ENCODE data around the gene IQCB1. TPM values are rescaled to one million over a fixed set of nuclear protein-coding genes. Genes with fewer than 3 reads are reported as not detected.

IQCB1 gene
- total and polyA plus RNA-seq, 10 of the 15 experiments (the other 5 are each of a cell fraction or from before 2014, with no cell fraction given) = 36.0 to 69.4 (median 48.9) TPM

DNA sequence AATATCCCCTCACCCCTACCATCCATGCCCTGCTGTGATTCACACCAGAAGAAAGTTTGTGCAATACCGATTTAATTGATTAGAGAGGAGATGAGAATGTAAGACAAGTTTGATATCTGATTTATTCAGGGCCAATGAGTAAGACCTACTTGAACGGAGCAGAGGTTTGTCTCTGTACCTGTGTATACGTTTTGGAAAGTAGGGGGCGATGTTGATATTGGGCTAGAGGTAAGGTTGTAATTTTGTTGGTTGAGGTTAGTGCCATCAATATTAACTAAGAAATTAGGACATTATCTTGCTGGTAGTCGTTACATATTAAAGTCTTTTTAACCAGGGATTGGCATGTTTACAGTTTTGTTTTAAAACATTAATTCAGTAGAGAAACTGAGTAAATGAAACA, 20.7 kb upstream of the IQCB1 start:
- H3K4me1 ChIP-seq (ENCODE audit: control insufficient read depth, insufficient read depth, low read length) = no peaks in the 10 kb centered on the region
- H4K20me1 ChIP-seq (ENCODE audit: control insufficient read depth, insufficient read depth) = no peaks in the 10 kb centered on the region
- peaks cover 1% of the 10 kb centered on the region; the same call in 1 of the 3 replicates for H3K9me3 ChIP-seq (replicated peaks; ENCODE audit: control insufficient read depth, insufficient read depth, low read length)
- in situ Hi-C loops (cut with MboI) = loop anchor here (5.0 kb wide), 1 partner anchor 663 kb away; no protein-coding TSS in a partner anchor
- ChIA-PET POLR2A (no interaction called here), SMC1A (ENCODE audit: uncharacterized antibody, unreplicated experiment) (no interaction called here), CTCF (no interaction called here), RAD21 (ENCODE audit: unreplicated experiment) (no interaction called here)
- no peak for FAIRE-seq
- no peaks in the 10 kb centered on the region for H3K27me3 ChIP-seq (replicated peaks in 1 of 2; ENCODE audit: control insufficient read depth in 2 of 2, insufficient read depth in 2 of 2, low read length in 1 of 2)
- WGBS (ENCODE audit: insufficient coverage, insufficient replicate concordance, low lambda C conversion rate, missing lambda C conversion rate) = 67% methylated on average over 5 of the region's 5 CpGs
- TF ChIP-seq CEBPB (IDR thresholded peaks at IDR 0.05; ENCODE audit: borderline replicate concordance in 1 of 2, low read depth in 2 of 2, low read length in 2 of 2) = no peak
- TF ChIP-seq, protein P1, sequence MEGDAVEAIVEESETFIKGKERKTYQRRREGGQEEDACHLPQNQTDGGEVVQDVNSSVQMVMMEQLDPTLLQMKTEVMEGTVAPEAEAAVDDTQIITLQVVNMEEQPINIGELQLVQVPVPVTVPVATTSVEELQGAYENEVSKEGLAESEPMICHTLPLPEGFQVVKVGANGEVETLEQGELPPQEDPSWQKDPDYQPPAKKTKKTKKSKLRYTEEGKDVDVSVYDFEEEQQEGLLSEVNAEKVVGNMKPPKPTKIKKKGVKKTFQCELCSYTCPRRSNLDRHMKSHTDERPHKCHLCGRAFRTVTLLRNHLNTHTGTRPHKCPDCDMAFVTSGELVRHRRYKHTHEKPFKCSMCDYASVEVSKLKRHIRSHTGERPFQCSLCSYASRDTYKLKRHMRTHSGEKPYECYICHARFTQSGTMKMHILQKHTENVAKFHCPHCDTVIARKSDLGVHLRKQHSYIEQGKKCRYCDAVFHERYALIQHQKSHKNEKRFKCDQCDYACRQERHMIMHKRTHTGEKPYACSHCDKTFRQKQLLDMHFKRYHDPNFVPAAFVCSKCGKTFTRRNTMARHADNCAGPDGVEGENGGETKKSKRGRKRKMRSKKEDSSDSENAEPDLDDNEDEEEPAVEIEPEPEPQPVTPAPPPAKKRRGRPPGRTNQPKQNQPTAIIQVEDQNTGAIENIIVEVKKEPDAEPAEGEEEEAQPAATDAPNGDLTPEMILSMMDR (IDR thresholded peaks at IDR 0.05 in 2 of 3, conservative IDR thresholded peaks at IDR 0.05 in 1 of 3; ENCODE audit: control insufficient read depth in 2 of 3, extremely low read depth in 1 of 3, insufficient read depth in 1 of 3, low read depth in 3 of 3, low read length in 3 of 3) = peak in 2 of 3 experiments; percentile 26 to 29; a peak in 3 of 6 replicates
- peak; percentile 45; the same call in 1 of the 2 replicates for TF ChIP-seq RAD21 (IDR thresholded peaks at IDR 0.05; ENCODE audit: insufficient read depth, low read depth, low read length)
- peaks cover 2% of the 10 kb centered on the region for H3K79me2 ChIP-seq (ENCODE audit: control insufficient read depth, insufficient read depth, low read length)
- H3K4me2 ChIP-seq (ENCODE audit: control insufficient read depth, insufficient read depth) = no peak overlapping the region
- no peak overlapping the region for H2AFZ ChIP-seq (ENCODE audit: control insufficient read depth, low read depth, low read length)
- H3K36me3 ChIP-seq (ENCODE audit: control insufficient read depth in 2 of 2, insufficient read depth in 2 of 2, low read length in 1 of 2) = peaks cover 1 to 25% of the 10 kb centered on the region in 2 experiments
- intact Hi-C loops (cut with micrococcal nuclease; ENCODE audit: unreplicated experiment) = no loop called here
- no peak overlapping the region for H3K27ac ChIP-seq (ENCODE audit: control insufficient read depth, insufficient read depth)
- BruUV-seq (replicated peaks) = no TSS peak
- DNase-seq (ENCODE audit: low read depth, low spot score) = no peak
- ATAC-seq = peak; percentile 52; the same call in 1 of the 3 replicates
- H3K4me3 ChIP-seq = no peak overlapping the region
- H3K9ac ChIP-seq (ENCODE audit: control insufficient read depth, insufficient read depth, low read length) = no peak overlapping the region

DNA sequence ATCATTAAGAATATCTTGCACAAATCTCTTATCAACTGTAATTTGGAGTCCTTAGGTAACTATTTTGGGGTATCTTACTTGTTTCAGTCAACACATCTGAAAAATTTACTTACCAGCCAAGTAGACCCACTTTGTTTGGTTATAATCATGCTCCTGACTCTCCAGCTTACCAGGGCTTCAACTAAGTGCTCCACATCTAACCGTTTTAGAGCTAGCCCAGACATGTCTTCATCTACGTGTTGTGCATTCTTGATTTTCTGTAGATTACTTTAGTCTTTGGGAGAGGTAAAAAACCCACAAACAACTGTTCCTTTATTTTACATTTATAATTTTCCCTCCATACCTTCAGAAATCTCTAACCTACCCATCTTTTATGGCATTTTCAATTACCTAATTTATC, 17.4 kb upstream of the IQCB1 start:
- peak; percentile 24; the same call in 1 of the 3 replicates for ATAC-seq
- no peaks in the 10 kb centered on the region for H3K4me1 ChIP-seq (ENCODE audit: control insufficient read depth, insufficient read depth, low read length)
- no peak for FAIRE-seq
- DNase-seq (ENCODE audit: low read depth, low spot score) = no peak
- ChIA-PET CTCF (no interaction called here), RAD21 (ENCODE audit: unreplicated experiment) (interaction anchor here (0.8 to 1.1 kb wide), 2 partner anchors 259 to 305 kb away, joined by 3 read pairs; no protein-coding TSS in a partner anchor), SMC1A (ENCODE audit: uncharacterized antibody, unreplicated experiment) (interaction anchor here (0.6 to 2.2 kb wide), 4 partner anchors 9 to 306 kb away, joined by 3 to 11 read pairs (median 6); partner anchors contain the start of gene POLQ), POLR2A (interaction anchor here (0.8 kb wide), 1 partner anchor 404 kb away, joined by 3 read pairs; no protein-coding TSS in a partner anchor)
- no peak overlapping the region for H2AFZ ChIP-seq (ENCODE audit: control insufficient read depth, low read depth, low read length)
- H3K27me3 ChIP-seq (replicated peaks in 1 of 2; ENCODE audit: control insufficient read depth in 2 of 2, insufficient read depth in 2 of 2, low read length in 1 of 2) = no peaks in the 10 kb centered on the region
- no peak overlapping the region for H3K9ac ChIP-seq (ENCODE audit: control insufficient read depth, insufficient read depth, low read length)
- 100% methylated on average over 2 of the region's 2 CpGs for WGBS (ENCODE audit: insufficient coverage, insufficient replicate concordance, low lambda C conversion rate, missing lambda C conversion rate)
- no peak overlapping the region for H3K27ac ChIP-seq (ENCODE audit: control insufficient read depth, insufficient read depth)
- BruUV-seq (replicated peaks) = no TSS peak
- H3K79me2 ChIP-seq (ENCODE audit: control insufficient read depth, insufficient read depth, low read length) = peaks cover 2% of the 10 kb centered on the region
- peaks cover 1 to 24% of the 10 kb centered on the region in 2 experiments for H3K36me3 ChIP-seq (ENCODE audit: control insufficient read depth in 2 of 2, insufficient read depth in 2 of 2, low read length in 1 of 2)
- H3K4me2 ChIP-seq (ENCODE audit: control insufficient read depth, insufficient read depth) = no peak overlapping the region
- H3K4me3 ChIP-seq = no peak overlapping the region
- in situ Hi-C loops (cut with MboI) = no loop called here
- intact Hi-C loops (cut with micrococcal nuclease; ENCODE audit: unreplicated experiment) = no loop called here
- no peaks in the 10 kb centered on the region for H4K20me1 ChIP-seq (ENCODE audit: control insufficient read depth, insufficient read depth)
- peaks cover 1% of the 10 kb centered on the region; the same call in 1 of the 3 replicates for H3K9me3 ChIP-seq (replicated peaks; ENCODE audit: control insufficient read depth, insufficient read depth, low read length)
- TF ChIP-seq IRF4 (IDR thresholded peaks at IDR 0.05; ENCODE audit: low read depth, low read length) = no peak
- TF ChIP-seq NR2C2 (IDR thresholded peaks at IDR 0.05; ENCODE audit: borderline replicate concordance, control insufficient read depth, insufficient read length, low read depth) = no peak
- TF ChIP-seq SREBF2 (IDR thresholded peaks at IDR 0.05; ENCODE audit: low read length) = no peak
- TF ChIP-seq, protein P2, sequence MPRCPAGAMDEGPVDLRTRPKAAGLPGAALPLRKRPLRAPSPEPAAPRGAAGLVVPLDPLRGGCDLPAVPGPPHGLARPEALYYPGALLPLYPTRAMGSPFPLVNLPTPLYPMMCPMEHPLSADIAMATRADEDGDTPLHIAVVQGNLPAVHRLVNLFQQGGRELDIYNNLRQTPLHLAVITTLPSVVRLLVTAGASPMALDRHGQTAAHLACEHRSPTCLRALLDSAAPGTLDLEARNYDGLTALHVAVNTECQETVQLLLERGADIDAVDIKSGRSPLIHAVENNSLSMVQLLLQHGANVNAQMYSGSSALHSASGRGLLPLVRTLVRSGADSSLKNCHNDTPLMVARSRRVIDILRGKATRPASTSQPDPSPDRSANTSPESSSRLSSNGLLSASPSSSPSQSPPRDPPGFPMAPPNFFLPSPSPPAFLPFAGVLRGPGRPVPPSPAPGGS (IDR thresholded peaks at IDR 0.05; ENCODE audit: borderline replicate concordance, insufficient read depth, low read depth, low read length, poor library complexity, severe bottlenecking) = no peak
- no peak for TF ChIP-seq FOXK2 (IDR thresholded peaks at IDR 0.05)
- TF ChIP-seq ZBTB11 (CRISPR knock-in tag; IDR thresholded peaks at IDR 0.05) = no peak

Measured in GM12878 (cell line).